Loucy (cell line): Measurements from ENCODE around the gene MTF1.

Source experiments
- CTCF ChIP-seq: fragments of 200-600 bp; sonication (generic); conservative IDR thresholded peaks from 2 replicates; pipeline ENCODE4 v1.5.1; 2014; ENCODE audit warnings: mild to moderate bottlenecking, antibody characterized with exemption, low read length
- EZH2phosphoT487 ChIP-seq: fragments of 200-600 bp; IDR thresholded peaks from 2 replicates; pipeline ENCODE4 v1.6.1; 2018; ENCODE audit warnings: antibody characterized with exemption, mild to moderate bottlenecking, moderate library complexity, borderline replicate concordance

GRCh38 chr1:37878071-37878470 lies 18.7 kb upstream of the MTF1 start:
- TF ChIP-seq EZH2phosphoT487, result no peak
- no peak for TF ChIP-seq CTCF
